HepG2 (cell line): ENCODE measurements around the gene SNF8. TPM values are rescaled to one million over a fixed set of nuclear protein-coding genes. Genes with fewer than 3 reads are reported as not detected.

Source experiments
- BRF2 ChIP-seq: sonication (generic); formaldehyde crosslinking; IDR thresholded peaks from 2 replicates; pipeline ENCODE4 v1.8.1; 2022; ENCODE audit warnings: mild to moderate bottlenecking, missing genetic modification reagents
- CERS6 ChIP-seq: sonication (generic); formaldehyde crosslinking; IDR thresholded peaks from 2 replicates; pipeline ENCODE4 v1.5.0; 2020; ENCODE audit warnings: missing genetic modification reagents
- DNMT3B ChIP-seq: conservative IDR thresholded peaks from 2 replicates; pipeline ENCODE4 v1.6.1; 2016; ENCODE audit warnings: missing biosample characterization, control low read depth
- ESRRA ChIP-seq: sonication (generic); formaldehyde crosslinking; IDR thresholded peaks from 2 replicates; pipeline ENCODE4 v1.5.1; 2020; ENCODE audit warnings: mild to moderate bottlenecking, low read depth, missing genetic modification reagents
- GABPA ChIP-seq, 2 experiments: IDR thresholded peaks; 2 replicates each; pipeline ENCODE4 v1.6.1; 2011 to 2016; ENCODE audit warnings: low read depth in 2 of 2, low read length in 1 of 2, missing biosample characterization in 1 of 2, missing genetic modification characterization in 1 of 2
- HINFP ChIP-seq: sonication (generic); formaldehyde crosslinking; IDR thresholded peaks from 2 replicates; pipeline ENCODE4 v1.4.0; 2020; ENCODE audit warnings: low read depth, mild to moderate bottlenecking, missing genetic modification reagents
- HNF1B ChIP-seq: sonication (generic); formaldehyde crosslinking; IDR thresholded peaks from 2 replicates; pipeline ENCODE4 v1.5.1; 2020; ENCODE audit warnings: mild to moderate bottlenecking, moderate library complexity, missing genetic modification reagents
- KLF11 ChIP-seq: IDR thresholded peaks from 2 replicates; pipeline ENCODE4 v1.6.1; 2016; ENCODE audit warnings: missing compliant biosample characterization
- MTF2 ChIP-seq: sonication (generic); formaldehyde crosslinking; IDR thresholded peaks from 2 replicates; pipeline ENCODE4 v1.5.0; 2020; ENCODE audit warnings: missing genetic modification reagents, borderline replicate concordance
- NFATC3 ChIP-seq: sonication (generic); formaldehyde crosslinking; IDR thresholded peaks from 2 replicates; pipeline ENCODE4 v1.5.1; 2020; ENCODE audit warnings: mild to moderate bottlenecking, missing genetic modification reagents
- NFKB2 ChIP-seq: sonication (generic); formaldehyde crosslinking; IDR thresholded peaks from 2 replicates; pipeline ENCODE4 v1.4.0; 2020; ENCODE audit warnings: missing genetic modification reagents, borderline replicate concordance
- RAD21 ChIP-seq: fragments of 450-650 bp; formaldehyde crosslinking; IDR thresholded peaks from 2 replicates; pipeline ENCODE4 v1.5.0; 2020; ENCODE audit warnings: mild to moderate bottlenecking
- RARA ChIP-seq: IDR thresholded peaks from 2 replicates; pipeline ENCODE4 v1.6.1; 2016; ENCODE audit warnings: missing genetic modification reagents, missing compliant biosample characterization
- SMAD1 ChIP-seq: sonication (generic); formaldehyde crosslinking; IDR thresholded peaks from 2 replicates; pipeline ENCODE4 v1.4.0; 2020; ENCODE audit warnings: missing genetic modification reagents, low read depth, mild to moderate bottlenecking, borderline replicate concordance
- STAG1 ChIP-seq: sonication (generic); formaldehyde crosslinking; IDR thresholded peaks from 2 replicates; pipeline ENCODE4 v1.4.0; 2020; ENCODE audit warnings: missing genetic modification reagents
- TRIM24 ChIP-seq: sonication (generic); formaldehyde crosslinking; IDR thresholded peaks from 2 replicates; pipeline ENCODE4 v1.8.0; 2022; ENCODE audit warnings: mild to moderate bottlenecking, missing genetic modification reagents
- ZBTB8A ChIP-seq: sonication (generic); formaldehyde crosslinking; IDR thresholded peaks from 2 replicates; pipeline ENCODE4 v1.4.0; 2020; ENCODE audit warnings: mild to moderate bottlenecking, low read depth, missing genetic modification reagents, borderline replicate concordance
- ZFYVE20 ChIP-seq: sonication (generic); formaldehyde crosslinking; IDR thresholded peaks from 2 replicates; pipeline ENCODE4 v1.8.0; 2023; ENCODE audit warnings: low read depth, mild to moderate bottlenecking, moderate library complexity, missing genetic modification reagents, borderline replicate concordance
- ZNF136 ChIP-seq: sonication (generic); formaldehyde crosslinking; IDR thresholded peaks from 2 replicates; pipeline ENCODE4 v1.8.1; 2022; ENCODE audit warnings: low read depth, mild to moderate bottlenecking, moderate library complexity, missing genetic modification reagents
- ZNF224 ChIP-seq: sonication (generic); formaldehyde crosslinking; IDR thresholded peaks from 2 replicates; pipeline ENCODE4 v1.5.0; 2020; ENCODE audit warnings: mild to moderate bottlenecking, missing genetic modification reagents
- ZNF230 ChIP-seq: sonication (generic); formaldehyde crosslinking; IDR thresholded peaks from 2 replicates; pipeline ENCODE4 v1.4.0; 2020; ENCODE audit warnings: mild to moderate bottlenecking, missing genetic modification reagents
- ZNF501 ChIP-seq: sonication (generic); formaldehyde crosslinking; IDR thresholded peaks from 2 replicates; pipeline ENCODE4 v1.5.1; 2020; ENCODE audit warnings: mild to moderate bottlenecking, moderate library complexity, missing genetic modification reagents
- ZNF558 ChIP-seq: sonication (generic); formaldehyde crosslinking; IDR thresholded peaks from 2 replicates; pipeline ENCODE4 v1.9.0; 2022; ENCODE audit warnings: mild to moderate bottlenecking, missing genetic modification reagents, borderline replicate concordance
- ZNF709 ChIP-seq: sonication (generic); formaldehyde crosslinking; IDR thresholded peaks from 2 replicates; pipeline ENCODE4 v1.5.0; 2020; ENCODE audit warnings: mild to moderate bottlenecking, missing genetic modification reagents
- ZSCAN20 ChIP-seq: sonication (generic); formaldehyde crosslinking; IDR thresholded peaks from 2 replicates; pipeline ENCODE4 v1.4.0; 2020; ENCODE audit warnings: missing genetic modification reagents, mild to moderate bottlenecking, borderline replicate concordance
- polyA plus RNA-seq, 8 experiments: library from polyadenylated mRNA; depleted of rRNA in 3 of 8; stranded (reverse) in 7 of 8; unstranded in 1 of 8; fragments of >200 nt; fragmentation: Illumina TruSeq in 4 of 8; extraction: Trizol in 4 of 8; gene quantifications; 2 replicates each; pipeline versions ENCODE4 v1.2.1 to v1.2.3, GENCODE V29; 2011 to 2016; ENCODE audit warnings: low read depth in 4 of 8, missing spikeins in 1 of 8, mixed read lengths in 1 of 8; ENCODE audit not compliant: insufficient read depth in 1 of 8
- total RNA-seq, 5 experiments: library from RNA; depleted of rRNA; stranded (reverse); fragments of >200 nt; fragmentation: Illumina TruSeq; extraction: Trizol; gene quantifications; 2 replicates each; pipeline ENCODE4 v1.2.3, GENCODE V29; 2016; ENCODE audit warnings: low read depth in 1 of 5

Gene SNF8
- total and polyA plus RNA-seq, 2 of the 13 experiments (the other 11 are each of a cell fraction or from before 2014, with no cell fraction given), result 114 to 153 TPM

- no peak for TF ChIP-seq RARA
- no peak for TF ChIP-seq CERS6 (CRISPR knock-in tag)
- TF ChIP-seq ZNF230 (CRISPR knock-in tag), result 0 out of 2 replicates have a peak, but pooled peaks have one; percentile 54
- TF ChIP-seq ZNF136 (CRISPR knock-in tag), result no peak
- no peak for TF ChIP-seq MTF2 (CRISPR knock-in tag)
- TF ChIP-seq STAG1 (CRISPR knock-in tag), result no peak
- TF ChIP-seq GABPA (IDR thresholded peaks at IDR 0.05; ENCODE audit: low read depth, low read length), result no peak; the same call in 1 of the 2 replicates
- no peak for TF ChIP-seq GABPA (CRISPR knock-in tag; IDR thresholded peaks at IDR 0.05; ENCODE audit: low read depth)
- 0 out of 2 replicates have a peak, but pooled peaks have one; percentile 46 for TF ChIP-seq SMAD1 (CRISPR knock-in tag)
- no peak for TF ChIP-seq ZNF558 (CRISPR knock-in tag)
- TF ChIP-seq DNMT3B (CRISPR knock-in tag), result no peak
- 0 out of 2 replicates have a peak, but pooled peaks have one; percentile 21 for TF ChIP-seq ESRRA (CRISPR knock-in tag)
- TF ChIP-seq ZSCAN20 (CRISPR knock-in tag), result no peak
- TF ChIP-seq ZNF224 (CRISPR knock-in tag), result no peak
- TF ChIP-seq TRIM24, result no peak
- no peak for TF ChIP-seq ZNF501 (CRISPR knock-in tag)
- TF ChIP-seq KLF11 (CRISPR knock-in tag), result no peak; the same call in 1 of the 2 replicates
- TF ChIP-seq BRF2 (CRISPR knock-in tag), result 0 out of 2 replicates have a peak, but pooled peaks have one; percentile 31
- no peak for TF ChIP-seq ZBTB8A (CRISPR knock-in tag)
- TF ChIP-seq ZFYVE20 (CRISPR knock-in tag), result no peak
- peak; percentile 69 for TF ChIP-seq RAD21 (CRISPR knock-in tag)
- TF ChIP-seq HINFP (CRISPR knock-in tag), result peak; percentile 77
- TF ChIP-seq HNF1B (CRISPR knock-in tag), result 0 out of 2 replicates have a peak, but pooled peaks have one; percentile 12
- 0 out of 2 replicates have a peak, but pooled peaks have one; percentile 15 for TF ChIP-seq NFATC3 (CRISPR knock-in tag)
- peak; percentile 58 for TF ChIP-seq ZNF709 (CRISPR knock-in tag)
- no peak for TF ChIP-seq NFKB2 (CRISPR knock-in tag)
Observed at GRCh38 chr17:48892940-48893645, 51.5 kb downstream of the SNF8 start (continued).
